Measurements from ENCODE around the gene BACE1.

GRCh38 chr11:117314840-117315239, 1.2 kb downstream of the BACE1 start:
- TF ChIP-seq POLR2A (IDR thresholded peaks at IDR 0.05) = no peak
- TF ChIP-seq CTCF (IDR thresholded peaks at IDR 0.05) = no peak
